NCI-H1436 treated with DMSO at 0.1 percent for 48 hours (cell line): ENCODE measurements around the gene ADAMTSL3.
"Not testable (repeated sequence)": the region's sequence is repeated elsewhere in the genome, so short reads cannot be mapped to it uniquely, and the experiment has no call there.

Experiments used
- DNase-seq: peaks from one replicate; lab custom pipeline; 2025; lab: John Stamatoyannopoulos, UW

ADAMTSL3 gene

GRCh38 chr15:83747050-83747717 is 93.3 kb downstream of the ADAMTSL3 start:
- DNase-seq = no peak

GRCh38 chr15:83747718-83748110 is 93.8 kb downstream of the ADAMTSL3 start:
- no peak for DNase-seq

DNA sequence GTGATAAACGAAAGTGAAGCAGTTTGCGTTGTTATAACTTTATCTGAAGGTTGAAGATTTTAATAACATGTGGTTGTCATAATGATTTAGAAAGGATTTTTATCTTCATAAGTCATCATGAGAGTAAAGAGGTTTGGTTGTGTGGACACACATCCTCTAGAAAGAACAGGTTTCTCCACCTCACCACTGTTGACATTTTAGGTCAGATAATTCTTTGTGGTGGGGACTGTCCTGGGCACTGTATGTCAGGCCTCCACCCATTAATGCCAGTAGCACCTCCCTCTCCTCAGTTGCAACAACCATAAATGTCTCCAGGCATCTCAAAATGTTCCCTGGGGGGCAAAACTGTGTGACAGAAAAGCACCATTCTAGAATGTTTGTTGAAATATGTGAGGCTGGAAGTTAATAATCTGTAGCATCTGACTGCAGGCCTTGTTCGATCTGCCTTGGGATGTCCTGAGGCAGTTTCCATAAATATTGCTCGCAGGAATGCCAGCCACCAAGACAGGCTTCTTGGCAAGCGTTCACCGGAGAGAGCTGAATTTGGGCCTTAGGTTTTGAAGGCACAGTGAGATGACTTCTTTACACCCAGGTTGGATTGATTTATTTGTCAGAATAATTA is 100.1 kb downstream of the ADAMTSL3 start:
- DNase-seq = no peak

DNA sequence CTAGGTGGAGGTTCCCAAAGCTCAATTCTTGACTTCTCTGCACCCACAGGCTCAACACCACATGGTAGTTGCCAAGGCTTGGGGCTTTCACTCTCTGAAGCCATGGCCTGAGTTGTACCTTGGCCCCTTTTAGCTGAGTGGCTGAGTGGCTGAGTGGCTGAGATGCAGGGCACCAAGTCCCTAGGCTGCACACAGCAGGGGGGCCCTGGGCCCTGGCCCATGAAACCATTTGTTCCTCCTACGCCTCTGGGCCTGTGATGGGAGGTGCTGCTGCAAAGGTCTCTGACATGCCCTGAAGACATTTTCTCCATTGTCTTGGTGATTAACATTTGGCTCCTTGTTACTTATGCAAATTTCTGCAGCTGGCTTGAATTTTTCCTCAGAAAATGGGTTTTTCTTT is 103.4 kb downstream of the ADAMTSL3 start:
- not testable (repeated sequence) for DNase-seq

- DNase-seq = no peak
Observed at GRCh38 chr15:83762367-83762766, 108.4 kb downstream of the ADAMTSL3 start.

- DNase-seq = no peak
Observed at GRCh38 chr15:83764201-83764838, 110.4 kb downstream of the ADAMTSL3 start.

DNA sequence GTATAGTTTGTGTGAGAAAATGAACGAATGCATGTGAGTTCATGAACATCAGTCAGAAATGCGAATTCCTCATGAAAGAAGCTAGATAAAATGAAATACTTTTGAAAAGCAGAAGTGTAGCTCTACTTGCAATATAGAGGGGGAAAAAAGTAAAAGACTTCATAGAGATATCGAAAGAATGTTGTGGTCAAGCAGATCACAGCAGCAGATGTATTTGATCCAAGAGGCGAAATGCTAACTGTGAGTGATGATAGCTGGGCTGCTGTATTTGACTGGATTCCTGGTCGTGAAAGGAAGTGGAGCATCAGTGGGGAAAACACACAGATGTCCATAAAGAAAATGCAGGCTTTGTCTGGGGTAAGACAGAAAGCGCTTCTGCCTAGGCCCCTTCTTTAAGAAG is 112.4 kb downstream of the ADAMTSL3 start:
- DNase-seq = no peak

GRCh38 chr15:83767741-83768140 is 113.8 kb downstream of the ADAMTSL3 start:
- no peak for DNase-seq

GRCh38 chr15:83769411-83769999 is 115.6 kb downstream of the ADAMTSL3 start:
- no peak for DNase-seq

DNA sequence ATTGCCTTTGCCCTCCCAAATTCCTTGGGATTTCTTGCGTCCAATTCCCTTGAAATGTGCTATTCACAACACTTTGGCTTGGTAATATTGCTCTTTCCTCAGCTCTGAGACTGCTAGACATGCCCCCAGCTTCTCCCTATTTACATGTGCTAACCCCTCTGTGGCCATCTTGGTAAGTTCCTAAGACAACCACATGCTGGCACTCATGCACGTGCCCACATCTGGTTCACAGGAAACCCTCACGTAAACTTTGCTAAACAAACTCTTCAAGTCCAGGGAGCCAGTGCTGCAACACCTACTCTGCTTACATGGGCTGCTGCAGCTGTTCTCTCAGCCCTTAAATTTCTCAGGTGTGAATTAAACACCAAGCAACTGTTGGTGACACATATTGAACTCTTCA is 121.8 kb downstream of the ADAMTSL3 start:
- no peak for DNase-seq

- DNase-seq = no peak
Observed at GRCh38 chr15:83776986-83777385, 123.1 kb downstream of the ADAMTSL3 start.

DNA sequence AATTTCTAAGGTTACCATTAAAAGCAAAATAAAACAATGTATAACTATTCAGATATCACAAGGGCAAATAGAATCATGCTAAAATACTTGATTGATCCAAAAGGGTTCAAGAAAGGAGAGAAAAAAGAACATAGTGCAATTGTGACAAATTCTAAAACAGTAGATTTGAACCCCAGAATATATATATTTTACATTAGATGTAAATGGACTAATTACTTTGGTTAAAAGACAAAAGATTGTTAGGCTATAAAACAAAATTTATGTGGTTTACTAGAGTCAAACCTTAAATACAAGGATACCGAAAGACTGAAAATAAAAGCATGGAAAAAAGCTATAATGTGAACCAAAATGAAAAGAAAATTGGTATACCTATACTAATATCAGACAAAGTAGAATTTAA is 129.3 kb downstream of the ADAMTSL3 start:
- DNase-seq = no peak

- no peak for DNase-seq
Observed at GRCh38 chr15:83784975-83785374, 131.1 kb downstream of the ADAMTSL3 start.

DNA sequence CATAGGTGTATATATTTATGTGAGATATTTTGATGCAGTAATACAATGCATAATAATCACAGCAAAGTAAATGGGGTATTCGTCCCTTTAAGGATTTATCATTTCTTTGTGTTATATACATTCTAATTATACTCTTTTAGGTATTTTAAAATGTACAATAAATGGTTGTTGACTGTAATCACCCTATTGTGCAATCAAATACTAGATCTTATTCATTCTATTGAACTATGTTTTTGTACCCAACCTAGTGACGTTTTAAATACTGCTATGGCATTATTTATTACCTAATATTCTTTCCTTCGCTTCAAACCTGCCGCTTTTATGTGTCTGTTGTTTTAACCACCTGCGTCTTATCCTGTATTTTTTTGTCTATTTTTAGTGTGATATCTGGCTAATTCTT is 132.4 kb downstream of the ADAMTSL3 start:
- DNase-seq = no peak

DNA sequence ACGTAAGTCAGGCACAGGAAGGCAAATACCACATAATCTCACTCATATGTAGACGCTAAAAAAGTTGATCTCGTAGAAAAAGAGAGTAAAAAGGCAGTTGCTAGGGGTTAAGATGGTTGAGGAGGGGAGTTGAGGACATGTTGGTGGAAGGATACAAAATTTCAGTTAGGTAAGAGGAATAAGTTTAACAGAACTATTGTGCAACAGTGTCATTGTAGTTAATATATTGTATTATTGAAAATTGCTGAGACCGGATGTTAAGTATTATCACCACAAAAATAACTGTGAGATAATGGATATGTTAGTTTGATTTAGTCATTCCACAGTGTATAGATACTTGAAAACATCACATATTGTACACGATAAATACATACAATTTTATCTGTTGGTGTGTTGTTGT is 139.1 kb downstream of the ADAMTSL3 start:
- DNase-seq = no peak

DNA sequence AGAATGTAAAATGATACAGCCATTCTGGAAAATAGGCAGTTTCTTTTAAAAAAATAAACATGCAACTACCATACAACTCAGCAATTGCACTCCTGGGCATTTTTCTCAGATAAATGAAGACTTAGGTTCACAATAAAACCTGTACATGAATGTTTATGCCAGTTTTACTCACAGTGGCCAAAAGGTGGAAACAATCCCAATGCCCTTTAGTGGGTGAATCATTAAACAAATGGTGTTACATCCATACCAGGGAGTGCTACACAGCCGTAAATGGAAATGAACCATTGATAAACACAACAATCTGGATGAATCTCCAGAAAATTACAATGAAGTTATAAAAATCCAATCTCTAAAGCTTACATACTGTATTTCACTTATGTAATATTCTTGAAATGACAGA is 140.3 kb downstream of the ADAMTSL3 start:
- no peak for DNase-seq

DNA sequence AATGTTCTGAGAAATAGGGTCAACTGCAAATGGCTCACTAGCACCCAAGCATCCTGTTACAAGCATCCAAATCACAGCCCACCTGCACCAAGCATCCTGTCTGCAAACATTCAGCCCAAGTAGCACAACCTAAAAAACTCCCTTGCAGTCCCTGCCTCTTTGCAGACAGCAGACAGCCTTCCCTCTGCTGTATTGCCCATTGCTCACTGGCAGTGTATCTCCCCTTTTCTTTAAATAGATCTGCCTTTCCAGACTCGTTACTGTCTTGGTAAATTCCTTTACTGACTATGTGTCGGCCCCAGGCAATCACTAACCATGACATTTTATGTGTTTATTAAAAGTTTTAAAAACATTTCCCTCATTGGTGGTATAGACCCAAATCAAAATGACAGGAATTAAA is 155.4 kb downstream of the ADAMTSL3 start:
- no peak for DNase-seq

- DNase-seq = no peak
Observed at GRCh38 chr15:83810110-83810509, 156.2 kb downstream of the ADAMTSL3 start.

- no peak for DNase-seq
Observed at GRCh38 chr15:83813682-83814081, 159.8 kb downstream of the ADAMTSL3 start.

DNA sequence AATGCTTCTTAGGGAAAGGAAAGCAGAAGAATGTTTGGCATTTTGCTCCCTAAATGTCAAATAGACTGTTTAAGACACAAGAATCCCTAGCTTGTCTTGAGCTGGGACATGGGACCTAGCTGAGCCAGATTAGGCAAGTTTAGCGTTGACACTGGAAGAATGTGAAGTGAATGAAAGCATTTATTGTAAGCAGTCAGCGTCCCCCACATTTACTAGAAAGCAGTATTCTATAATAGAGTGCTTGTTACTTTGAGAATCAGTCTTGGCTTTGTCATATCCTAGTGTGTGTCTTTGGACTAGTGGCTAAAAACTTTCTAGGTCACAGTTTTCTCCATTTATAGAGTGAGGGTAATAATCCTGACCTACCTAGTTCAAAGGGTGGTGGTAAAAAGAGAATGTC is 161.6 kb downstream of the ADAMTSL3 start:
- DNase-seq = no peak

DNA sequence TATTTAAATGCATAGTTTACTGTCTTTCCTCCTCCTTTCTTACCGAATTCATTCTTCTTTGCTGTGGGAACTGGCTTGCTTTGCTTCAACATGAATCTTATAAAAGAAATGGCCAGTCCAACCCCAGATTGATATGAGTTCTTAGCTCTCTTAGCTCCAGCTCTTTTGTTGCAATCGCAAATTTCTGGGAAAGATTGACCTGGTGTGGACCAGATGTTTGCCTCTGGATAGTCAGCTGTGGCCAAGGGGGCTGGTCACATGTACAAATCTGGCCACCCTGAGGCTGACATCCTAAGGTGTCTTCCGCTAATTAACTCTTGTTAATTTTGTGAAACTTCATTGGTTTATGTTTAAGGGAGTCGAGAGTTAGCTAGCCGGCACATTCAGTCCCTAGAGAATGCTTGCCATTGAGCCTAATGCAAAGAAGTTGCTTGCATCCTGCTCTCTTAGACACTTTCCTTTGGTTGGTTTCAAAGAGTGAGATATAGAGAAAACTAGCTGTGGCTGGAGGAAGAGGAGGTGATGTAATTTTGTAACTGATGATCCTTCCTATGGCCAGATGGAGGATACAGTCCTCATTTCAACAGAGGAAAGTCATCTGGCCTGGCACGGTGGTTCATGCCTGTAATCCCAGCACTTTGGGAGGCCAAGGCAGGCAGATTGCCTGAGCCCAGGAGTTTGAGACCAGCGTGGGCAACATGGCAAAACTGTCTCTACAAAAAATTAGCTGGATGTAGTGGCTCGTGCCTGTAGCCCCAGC is 162.4 kb downstream of the ADAMTSL3 start:
- DNase-seq = no peak

DNA sequence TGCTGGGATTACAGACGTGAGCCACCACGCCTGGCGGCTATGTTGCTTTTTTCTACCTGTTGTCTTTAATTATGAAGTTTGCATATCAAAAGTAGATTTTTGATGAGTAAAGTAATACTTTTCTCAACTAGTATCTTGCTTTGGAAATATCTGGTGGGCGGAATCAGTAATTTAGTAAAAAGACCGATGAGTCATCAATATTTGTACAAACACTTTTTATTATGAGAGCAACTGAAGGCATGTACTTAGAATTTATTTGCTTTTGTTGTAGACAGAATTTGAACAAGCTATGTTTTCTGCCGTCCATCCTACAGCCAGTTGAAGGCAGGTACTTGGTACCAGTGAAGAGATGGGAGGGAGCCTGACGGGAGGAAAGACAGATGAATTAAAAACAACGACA is 164.7 kb downstream of the ADAMTSL3 start:
- DNase-seq = no peak
